Tracheal epithelial cell (primary cell): Measurements from ENCODE around the gene ING4. TPM values are rescaled to one million over a fixed set of nuclear protein-coding genes. Genes with fewer than 3 reads are reported as not detected.

ENCODE experiments used
- total RNA-seq: library from RNA; depleted of rRNA; stranded (reverse); fragments of >200 nt; gene quantifications from 2 replicates; pipeline ENCODE4 v1.2.1, GENCODE V29; 2014

The ING4 gene
- total RNA-seq = 14.9 and 28.7 TPM in 2 replicates

DNA sequence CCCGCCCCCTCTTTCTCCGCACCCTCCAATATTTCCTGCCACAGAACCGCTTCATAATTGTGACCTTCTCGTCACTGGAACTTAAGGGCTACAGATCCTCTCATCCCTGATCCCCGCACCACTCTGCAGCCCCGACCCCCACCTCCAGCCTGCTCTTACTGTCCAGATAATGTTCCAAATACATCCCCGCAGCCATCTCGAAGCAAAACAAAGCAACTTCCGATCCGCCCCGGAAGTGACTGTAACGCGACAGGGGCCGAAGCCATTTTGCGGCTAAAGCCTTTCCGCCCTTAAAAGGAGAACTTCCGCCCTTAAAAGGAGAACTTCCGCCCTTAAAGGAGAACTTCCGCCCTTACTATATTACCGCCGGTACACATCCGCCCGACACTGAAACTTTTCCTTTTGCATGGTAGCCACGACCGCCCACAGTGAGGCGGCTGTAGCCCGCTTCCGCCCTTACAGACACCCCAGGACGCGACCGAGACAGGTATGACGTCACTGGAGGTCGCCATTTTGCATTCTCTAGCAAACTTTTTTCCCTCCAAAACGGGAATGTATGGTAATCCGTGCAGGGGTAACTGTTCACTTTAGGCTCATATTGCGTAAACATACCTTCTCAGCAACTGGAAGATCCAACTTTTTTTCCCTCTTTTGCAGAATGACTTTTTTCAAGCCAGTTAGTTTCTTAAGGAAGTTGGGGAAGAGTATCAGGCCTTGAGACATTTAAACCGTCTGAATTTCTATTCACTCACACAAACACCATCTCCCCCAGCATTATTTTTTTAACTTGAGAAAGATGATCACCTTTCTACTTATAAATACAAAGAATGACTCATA lies at the start of gene ING4:
Gene ING4, minus strand, starts transcription at position 214 of the 837 bp plus-strand sequence. Its CDS starts 18 bp downstream, at position 196.

DNA sequence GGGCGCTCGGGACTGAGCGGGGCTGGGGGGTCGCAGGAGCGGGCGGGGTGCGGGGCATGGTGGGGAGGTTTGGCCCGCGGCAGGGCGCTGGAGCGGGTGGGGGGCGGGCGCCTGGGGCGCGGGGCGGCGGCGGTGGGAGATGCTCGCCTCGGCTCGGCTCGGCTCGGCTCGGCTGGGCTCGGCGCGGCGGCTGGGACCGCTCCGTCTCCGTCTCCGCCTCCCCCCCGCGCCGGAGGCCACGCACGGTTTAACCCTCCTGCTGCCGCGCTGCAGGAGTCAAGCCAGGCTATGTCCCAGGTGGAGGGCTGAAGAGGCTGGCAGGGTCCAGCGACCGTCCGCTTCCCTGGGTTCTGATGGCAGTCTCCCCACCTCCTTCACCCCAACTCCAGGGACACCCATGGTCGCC lies 37.7 kb upstream of the ING4 start, which contains the start of gene PIANP:
Gene PIANP, minus strand, starts transcription at position 170 of the 406 bp plus-strand sequence. CDS start 2,754 bp downstream, outside the sequence.

DNA sequence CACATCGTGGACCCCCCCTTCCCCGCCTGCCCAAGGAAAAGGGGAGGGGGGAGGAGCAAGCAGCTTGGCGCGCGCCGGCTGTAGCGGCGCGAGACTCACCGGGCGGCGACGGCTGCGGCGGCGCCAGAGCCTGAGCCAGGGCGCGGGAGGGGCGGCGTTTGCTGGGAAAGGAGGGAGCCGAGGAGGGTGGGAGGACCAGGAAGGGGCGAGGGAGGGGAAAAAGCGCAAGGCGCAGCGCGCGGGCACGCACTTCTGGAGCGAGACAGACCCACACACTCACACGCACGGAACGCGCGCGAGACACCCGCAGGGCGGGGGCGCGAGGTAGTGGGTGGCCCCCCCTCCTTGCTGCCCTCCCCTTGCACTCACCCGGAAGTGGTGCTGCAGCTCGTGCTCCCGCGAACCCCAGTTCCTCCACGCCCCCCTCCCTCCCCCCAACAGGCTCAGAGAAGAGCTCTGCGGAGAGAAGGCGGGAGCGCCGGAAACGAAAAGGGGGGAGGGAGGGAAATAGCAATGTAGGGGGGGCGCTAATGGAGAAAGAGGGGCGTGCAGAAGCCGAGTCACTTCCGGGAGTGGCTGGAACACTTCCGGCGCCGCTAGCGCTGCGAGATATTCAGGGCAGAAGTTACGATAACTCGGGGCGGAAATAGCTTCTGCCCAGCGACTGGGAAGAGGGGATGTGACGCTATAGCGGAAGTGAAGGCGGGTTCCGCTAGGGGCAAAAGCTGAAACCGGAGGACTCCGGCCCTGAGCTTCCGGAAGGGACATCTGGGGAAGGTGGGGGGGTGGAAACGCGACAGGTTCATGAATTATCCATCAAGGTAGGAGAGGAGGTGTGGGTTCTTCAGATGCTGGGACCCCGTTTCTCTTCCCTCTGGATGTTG lies 26.3 kb upstream of the ING4 start, which contains the start of gene ZNF384:
Gene ZNF384, minus strand, starts transcription at position 377 of the 884 bp plus-strand sequence. CDS start 9,855 bp downstream, outside the sequence.

DNA sequence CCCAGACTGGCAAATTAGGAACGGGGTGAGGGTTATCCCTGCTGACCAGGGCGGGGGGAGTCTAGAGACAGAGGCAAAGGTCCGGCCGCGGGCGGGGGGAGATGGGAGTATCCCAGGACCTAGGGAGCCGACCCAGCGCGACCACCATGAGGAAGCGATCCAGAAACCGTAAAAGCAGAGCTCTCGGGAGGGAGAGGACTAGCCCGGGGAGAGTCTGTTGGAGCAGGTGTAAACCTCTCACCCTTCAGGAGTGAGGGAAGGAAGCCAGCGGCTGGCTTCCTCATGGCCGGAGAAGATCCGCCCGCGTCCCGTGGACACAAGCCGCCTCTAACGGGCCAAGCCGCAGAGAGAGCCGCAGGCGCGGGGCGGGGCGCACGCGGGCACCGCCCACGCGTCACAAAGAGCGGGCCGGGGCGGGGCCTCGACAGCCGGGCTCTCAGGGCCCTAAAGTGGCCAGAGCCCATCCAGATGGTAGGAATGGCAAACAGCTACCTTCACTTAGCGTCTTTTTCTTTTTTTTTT lies 15.8 kb downstream of the ING4 start, which contains the start of gene ACRBP:
Gene ACRBP, minus strand, starts transcription at position 350 of the 522 bp plus-strand sequence. Its CDS starts 66 bp downstream, at position 284.

DNA sequence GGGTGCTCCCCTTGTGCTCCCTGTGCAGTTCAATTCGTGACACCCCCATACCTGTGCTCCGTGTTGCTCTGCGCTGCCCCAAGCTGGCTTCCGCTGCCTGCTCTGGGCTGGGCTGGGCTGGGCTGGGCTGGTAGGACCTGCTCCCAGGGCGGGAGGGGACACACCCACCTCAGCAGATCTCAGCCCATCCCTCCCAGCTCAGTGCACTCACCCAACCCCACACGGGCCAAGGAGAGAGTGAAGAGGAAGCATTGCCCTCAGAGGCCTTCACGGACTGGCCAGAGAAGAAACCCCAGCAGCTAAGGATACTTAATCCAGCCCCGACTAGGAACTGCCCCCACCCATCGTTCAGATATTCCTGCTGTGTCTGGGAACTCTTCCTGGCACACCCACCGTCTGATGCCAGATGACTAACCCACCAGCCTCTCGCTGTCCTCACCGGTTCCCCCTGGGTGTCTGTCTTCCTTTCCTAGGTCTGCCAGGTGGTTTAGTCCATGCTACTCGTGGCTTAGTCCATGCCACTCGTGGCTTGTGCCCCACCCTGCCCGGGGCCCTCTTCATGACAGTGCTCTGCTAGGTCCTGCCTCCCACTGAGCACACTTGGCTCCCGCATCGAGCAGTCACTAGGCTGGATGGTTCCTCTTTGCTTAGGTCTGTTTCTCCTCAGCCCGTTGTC lies 26.9 kb downstream of the ING4 start, which contains the start of gene LPAR5:
Gene LPAR5, minus strand, starts transcription at position 104 of the 676 bp plus-strand sequence. CDS start 14,711 bp downstream, outside the sequence.

Other genes starting within 250 kb of the ING4 start
- gene CD27, start 218.2 kb downstream of the ING4 start, total RNA-seq = not detected in 2 replicates
- 3.2 and 5.3 TPM in 2 replicates for gene TAPBPL, start 211.1 kb downstream of the ING4 start, total RNA-seq
- gene VAMP1, start 192.4 kb downstream of the ING4 start, total RNA-seq = under 0.01 and 0.21 TPM in 2 replicates
- 52.2 and 64.6 TPM in 2 replicates for gene MRPL51, start 169.9 kb downstream of the ING4 start, total RNA-seq
- gene NCAPD2, start 169.0 kb downstream of the ING4 start, total RNA-seq = 10.6 and 25.4 TPM in 2 replicates
- 6,794 and 7,400 TPM in 2 replicates for gene GAPDH, start 128.6 kb downstream of the ING4 start, total RNA-seq
- gene IFFO1, start 107.1 kb downstream of the ING4 start, total RNA-seq = 0.85 and 1.7 TPM in 2 replicates
- gene NOP2, start 94.8 kb downstream of the ING4 start, total RNA-seq = 24.6 and 39.4 TPM in 2 replicates
- gene CHD4, start 55.7 kb downstream of the ING4 start, total RNA-seq = 179 and 185 TPM in 2 replicates
- gene LPAR5, start 27.2 kb downstream of the ING4 start, total RNA-seq = 2.3 and 3.9 TPM in 2 replicates
- not detected in 2 replicates for gene ACRBP, start 15.7 kb downstream of the ING4 start, total RNA-seq
- gene ZNF384, start 26.3 kb upstream of the ING4 start, total RNA-seq = 5.8 and 6.4 TPM in 2 replicates
- gene PIANP, start 37.7 kb upstream of the ING4 start, total RNA-seq = not detected in 2 replicates
- 56.6 and 68.8 TPM in 2 replicates for gene COPS7A, start 60.9 kb upstream of the ING4 start, total RNA-seq
- gene MLF2, start 90.0 kb upstream of the ING4 start, total RNA-seq = 176 and 190 TPM in 2 replicates
- 17.7 and 26.0 TPM in 2 replicates for gene PTMS, start 103.2 kb upstream of the ING4 start, total RNA-seq
- 0.24 TPM in 1 of 2 replicates, not detected in the other for gene LAG3, start 109.4 kb upstream of the ING4 start, total RNA-seq
- gene CD4, start 126.4 kb upstream of the ING4 start, total RNA-seq = not detected in 2 replicates
- gene GPR162, start 158.7 kb upstream of the ING4 start, total RNA-seq = 0.72 TPM in 1 of 2 replicates, not detected in the other
- 22.2 and 39.3 TPM in 2 replicates for gene P3H3, start 165.3 kb upstream of the ING4 start, total RNA-seq
- gene GNB3, start 177.8 kb upstream of the ING4 start, total RNA-seq = 0.24 TPM in 1 of 2 replicates, not detected in the other
- under 0.01 and 2.4 TPM in 2 replicates for gene CDCA3, start 188.2 kb upstream of the ING4 start, total RNA-seq
- 61.2 and 83.4 TPM in 2 replicates for gene USP5, start 189.0 kb upstream of the ING4 start, total RNA-seq
- gene TPI1, start 204.4 kb upstream of the ING4 start, total RNA-seq = 1,092 and 1,488 TPM in 2 replicates
- gene SPSB2, start 210.2 kb upstream of the ING4 start, total RNA-seq = 7.2 and 7.7 TPM in 2 replicates
- gene LRRC23, start 241.7 kb upstream of the ING4 start, total RNA-seq = 11.3 and 11.7 TPM in 2 replicates